Astrocyte (in vitro differentiated cells and primary cell): ENCODE data around the gene EIF3L.

Experiments used
- EZH2 ChIP-seq: IDR thresholded peaks from 2 replicates; pipeline ENCODE4 v1.6.1; 2012; ENCODE audit warnings: mild to moderate bottlenecking, low read length, inconsistent platforms; ENCODE audit not compliant: insufficient read depth
- TF ChIP-seq, protein P1 (sequence below): IDR thresholded peaks from 2 replicates; pipeline ENCODE4 v1.5.1; 2011; ENCODE audit warnings: low read depth, mild to moderate bottlenecking, inconsistent platforms, low read length, moderate library complexity; ENCODE audit not compliant: insufficient read depth

DNA sequence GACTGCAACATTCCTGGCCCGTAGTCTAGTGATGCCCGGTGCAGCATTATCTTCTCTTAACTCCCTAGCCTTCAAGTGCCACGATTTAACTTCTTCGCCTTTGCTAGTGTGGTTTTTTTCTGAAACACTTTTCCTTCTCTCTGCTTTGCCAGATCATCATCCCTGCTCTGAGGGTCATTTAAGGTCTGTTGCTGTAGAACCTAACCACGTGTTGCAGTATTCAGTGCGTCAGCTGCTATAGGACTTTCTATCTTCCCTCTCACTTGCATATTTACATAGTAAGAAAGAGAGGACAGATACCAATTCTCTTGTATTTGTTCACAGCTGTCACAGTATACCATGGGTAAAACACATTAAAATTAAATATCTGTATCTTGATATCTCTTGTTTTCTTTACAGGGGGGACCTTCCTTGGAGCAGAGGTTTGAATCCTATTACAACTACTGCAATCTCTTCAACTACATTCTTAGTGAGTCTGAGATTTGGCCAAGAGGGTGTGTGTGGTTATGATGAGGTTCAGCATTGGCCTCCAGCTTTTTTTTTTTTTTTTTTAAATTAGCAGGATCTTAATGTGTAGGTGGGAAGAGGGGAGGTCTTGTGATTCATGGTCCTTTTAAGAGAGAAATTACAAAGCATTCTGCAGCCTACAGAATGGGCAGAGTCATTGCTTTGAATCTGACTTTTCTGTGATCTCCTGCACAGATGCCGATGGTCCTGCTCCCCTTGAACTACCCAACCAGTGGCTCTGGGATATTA is 13.5 kb downstream of the EIF3L start:
- TF ChIP-seq, protein P1, sequence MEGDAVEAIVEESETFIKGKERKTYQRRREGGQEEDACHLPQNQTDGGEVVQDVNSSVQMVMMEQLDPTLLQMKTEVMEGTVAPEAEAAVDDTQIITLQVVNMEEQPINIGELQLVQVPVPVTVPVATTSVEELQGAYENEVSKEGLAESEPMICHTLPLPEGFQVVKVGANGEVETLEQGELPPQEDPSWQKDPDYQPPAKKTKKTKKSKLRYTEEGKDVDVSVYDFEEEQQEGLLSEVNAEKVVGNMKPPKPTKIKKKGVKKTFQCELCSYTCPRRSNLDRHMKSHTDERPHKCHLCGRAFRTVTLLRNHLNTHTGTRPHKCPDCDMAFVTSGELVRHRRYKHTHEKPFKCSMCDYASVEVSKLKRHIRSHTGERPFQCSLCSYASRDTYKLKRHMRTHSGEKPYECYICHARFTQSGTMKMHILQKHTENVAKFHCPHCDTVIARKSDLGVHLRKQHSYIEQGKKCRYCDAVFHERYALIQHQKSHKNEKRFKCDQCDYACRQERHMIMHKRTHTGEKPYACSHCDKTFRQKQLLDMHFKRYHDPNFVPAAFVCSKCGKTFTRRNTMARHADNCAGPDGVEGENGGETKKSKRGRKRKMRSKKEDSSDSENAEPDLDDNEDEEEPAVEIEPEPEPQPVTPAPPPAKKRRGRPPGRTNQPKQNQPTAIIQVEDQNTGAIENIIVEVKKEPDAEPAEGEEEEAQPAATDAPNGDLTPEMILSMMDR, result no peak
- no peak for TF ChIP-seq EZH2
